NOMO-1 treated with DMSO at 0.1 percent for 48 hours (cell line): ENCODE data around the gene TFR2.
"Not testable (repeated sequence)": the region's sequence is repeated elsewhere in the genome, so short reads cannot be mapped to it uniquely, and the experiment has no call there.

Experiments
- DNase-seq: peaks from one replicate; lab custom pipeline; 2025; ENCODE audit not compliant: unreplicated experiment; lab: John Stamatoyannopoulos, UW

The TFR2 gene

DNA sequence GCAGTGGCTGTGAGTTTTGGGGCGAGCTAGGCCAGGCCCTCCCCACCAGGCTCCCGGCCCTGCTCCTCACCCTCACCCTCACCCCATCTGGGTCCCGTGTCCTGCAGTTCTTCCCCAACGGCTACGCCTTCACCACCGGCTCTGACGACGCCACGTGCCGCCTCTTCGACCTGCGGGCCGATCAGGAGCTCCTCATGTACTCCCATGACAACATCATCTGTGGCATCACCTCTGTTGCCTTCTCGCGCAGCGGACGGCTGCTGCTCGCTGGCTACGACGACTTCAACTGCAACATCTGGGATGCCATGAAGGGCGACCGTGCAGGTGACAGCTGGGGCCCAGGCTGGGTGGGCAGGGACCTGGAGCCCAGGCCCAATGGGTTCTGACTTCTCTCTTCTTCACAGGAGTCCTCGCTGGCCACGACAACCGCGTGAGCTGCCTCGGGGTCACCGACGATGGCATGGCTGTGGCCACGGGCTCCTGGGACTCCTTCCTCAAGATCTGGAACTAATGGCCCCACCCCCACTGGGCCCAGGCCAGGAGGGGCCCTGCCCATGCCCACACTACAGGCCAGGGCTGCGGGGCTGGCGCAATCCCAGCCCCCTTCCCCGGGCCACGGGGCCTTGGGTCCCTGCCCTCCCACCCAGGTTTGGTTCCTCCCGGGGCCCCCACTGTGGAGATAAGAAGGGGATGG is 37.1 kb upstream of the TFR2 start:
- DNase-seq: no peak

DNA sequence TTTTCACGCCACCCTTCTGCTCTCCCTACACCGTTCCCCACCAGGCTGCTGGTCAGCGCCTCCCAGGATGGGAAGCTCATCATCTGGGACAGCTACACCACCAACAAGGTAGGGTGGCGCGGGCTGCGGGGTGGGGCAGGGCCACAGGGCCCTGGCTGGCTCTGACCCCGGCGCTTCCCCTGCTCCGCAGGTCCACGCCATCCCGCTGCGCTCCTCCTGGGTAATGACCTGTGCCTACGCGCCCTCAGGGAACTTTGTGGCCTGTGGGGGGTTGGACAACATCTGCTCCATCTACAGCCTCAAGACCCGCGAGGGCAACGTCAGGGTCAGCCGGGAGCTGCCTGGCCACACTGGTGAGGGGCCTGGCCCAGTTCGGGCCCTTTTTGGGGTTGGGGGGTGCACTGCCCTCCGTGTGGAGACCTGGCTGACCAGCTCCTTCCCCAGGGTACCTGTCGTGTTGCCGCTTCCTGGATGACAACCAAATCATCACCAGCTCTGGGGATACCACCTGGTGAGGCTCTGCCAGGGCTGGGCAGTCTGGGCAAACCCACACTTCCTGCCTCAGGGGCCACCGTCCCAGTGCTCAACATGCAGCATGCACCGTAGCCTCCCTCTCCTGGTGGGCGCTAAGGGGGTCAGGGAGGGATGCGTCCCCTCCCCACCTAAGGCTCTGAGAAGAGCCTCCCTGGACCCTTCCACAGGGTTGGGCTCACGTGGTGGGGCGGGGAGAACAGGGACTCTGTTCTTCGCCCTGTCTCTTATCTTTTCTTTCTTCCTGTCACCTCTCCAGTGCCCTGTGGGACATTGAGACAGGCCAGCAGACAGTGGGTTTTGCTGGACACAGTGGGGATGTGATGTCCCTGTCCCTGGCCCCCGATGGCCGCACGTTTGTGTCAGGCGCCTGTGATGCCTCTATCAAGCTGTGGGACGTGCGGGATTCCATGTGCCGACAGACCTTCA is 36.2 kb upstream of the TFR2 start:
- no peak for DNase-seq

DNA sequence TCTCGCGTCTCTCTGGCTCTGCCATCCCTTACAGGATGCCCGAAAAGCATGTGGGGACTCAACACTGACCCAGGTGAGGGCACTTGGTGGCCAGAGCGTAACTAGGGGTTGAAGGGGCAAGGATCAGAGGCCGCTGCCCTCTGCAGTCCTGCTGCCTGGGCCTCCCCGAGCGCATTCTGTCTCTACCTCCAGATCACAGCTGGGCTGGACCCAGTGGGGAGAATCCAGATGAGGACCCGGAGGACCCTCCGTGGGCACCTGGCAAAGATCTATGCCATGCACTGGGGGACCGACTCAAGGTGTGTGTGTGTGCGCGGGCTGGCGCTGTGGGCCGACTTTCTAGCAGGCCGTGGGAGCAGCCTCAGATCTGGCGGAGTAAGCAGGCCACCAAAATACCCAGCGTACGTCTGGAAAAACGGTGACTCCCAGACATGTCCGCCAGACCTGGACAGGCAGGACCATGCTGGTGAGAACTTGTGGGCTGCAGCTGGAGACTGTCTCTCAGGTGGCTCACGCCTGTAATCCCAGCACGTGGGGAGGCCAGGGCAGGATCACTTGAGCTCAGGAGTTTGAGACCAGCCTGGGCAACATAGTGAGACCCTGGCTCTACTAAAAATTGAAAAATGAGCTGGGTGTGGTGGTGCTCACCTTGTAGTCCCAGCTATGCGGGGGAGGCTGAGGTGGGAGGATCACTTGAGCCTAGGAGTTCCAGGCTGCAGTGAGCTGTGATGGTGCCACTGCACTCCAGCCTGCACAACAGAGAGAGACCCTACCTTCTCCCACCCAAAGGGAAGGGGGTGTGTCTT is 35.4 kb upstream of the TFR2 start:
- no peak for DNase-seq

DNA sequence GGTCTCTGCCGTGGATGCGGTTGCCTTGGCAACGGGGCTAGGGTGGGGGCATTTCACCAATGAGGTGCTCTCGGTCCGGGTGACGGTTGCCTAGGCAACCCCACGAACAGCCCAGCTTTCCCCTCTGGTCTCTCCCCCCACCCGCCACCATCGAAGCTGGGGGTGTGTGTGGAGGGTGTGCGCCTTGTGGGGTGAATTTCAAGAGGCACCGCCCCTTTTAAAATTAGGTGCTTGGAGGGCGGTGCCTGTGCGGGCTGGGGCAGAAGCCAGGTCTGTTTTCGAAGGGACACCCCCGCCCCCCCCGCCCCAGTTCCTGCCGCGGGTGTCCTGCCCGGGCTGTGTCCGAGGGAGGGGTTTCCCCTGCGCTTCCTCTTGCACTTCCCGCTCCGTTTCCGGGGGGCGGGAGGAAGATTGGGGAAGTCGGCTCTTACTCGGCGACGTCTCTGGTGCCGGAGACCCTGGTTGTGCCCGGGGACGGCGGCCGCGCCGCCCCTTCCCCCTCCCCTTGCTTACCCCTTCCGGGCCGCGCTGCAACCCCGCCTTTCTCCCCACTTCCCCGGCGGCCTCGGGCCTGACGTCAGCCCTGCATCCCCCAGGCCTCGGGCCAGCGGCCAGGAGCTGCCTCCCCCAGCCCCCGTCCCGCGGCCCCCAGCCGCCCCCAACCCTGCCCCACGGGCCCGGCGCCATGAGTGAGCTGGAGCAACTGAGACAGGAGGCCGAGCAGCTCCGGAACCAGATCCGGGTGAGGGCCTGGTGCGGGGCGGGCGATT is 34.4 kb upstream of the TFR2 start:
- peak; percentile 61 for DNase-seq

DNA sequence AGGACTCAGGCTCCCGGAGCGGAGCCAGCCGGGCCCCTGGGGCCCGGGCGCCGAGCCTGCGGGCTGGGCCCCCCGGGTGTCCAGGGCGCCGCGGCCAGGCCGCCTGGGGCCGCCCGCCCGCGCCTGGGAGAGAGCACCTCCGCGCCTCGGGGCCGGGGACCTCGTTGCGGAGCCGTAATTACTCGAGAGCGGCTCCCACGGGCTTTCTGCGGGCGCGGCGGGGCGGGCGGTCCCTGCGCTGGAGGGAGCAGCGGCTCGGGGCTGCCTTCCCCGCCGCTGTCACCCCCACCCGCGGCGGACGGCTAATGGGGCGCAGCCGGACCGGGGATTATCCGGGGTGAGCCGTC is 33.7 kb upstream of the TFR2 start:
- DNase-seq: no peak

GRCh38 chr7:100674411-100675104 is 33.2 kb upstream of the TFR2 start:
- DNase-seq: no peak

GRCh38 chr7:100673942-100674410 is 32.6 kb upstream of the TFR2 start:
- peak; percentile 60 for DNase-seq

DNA sequence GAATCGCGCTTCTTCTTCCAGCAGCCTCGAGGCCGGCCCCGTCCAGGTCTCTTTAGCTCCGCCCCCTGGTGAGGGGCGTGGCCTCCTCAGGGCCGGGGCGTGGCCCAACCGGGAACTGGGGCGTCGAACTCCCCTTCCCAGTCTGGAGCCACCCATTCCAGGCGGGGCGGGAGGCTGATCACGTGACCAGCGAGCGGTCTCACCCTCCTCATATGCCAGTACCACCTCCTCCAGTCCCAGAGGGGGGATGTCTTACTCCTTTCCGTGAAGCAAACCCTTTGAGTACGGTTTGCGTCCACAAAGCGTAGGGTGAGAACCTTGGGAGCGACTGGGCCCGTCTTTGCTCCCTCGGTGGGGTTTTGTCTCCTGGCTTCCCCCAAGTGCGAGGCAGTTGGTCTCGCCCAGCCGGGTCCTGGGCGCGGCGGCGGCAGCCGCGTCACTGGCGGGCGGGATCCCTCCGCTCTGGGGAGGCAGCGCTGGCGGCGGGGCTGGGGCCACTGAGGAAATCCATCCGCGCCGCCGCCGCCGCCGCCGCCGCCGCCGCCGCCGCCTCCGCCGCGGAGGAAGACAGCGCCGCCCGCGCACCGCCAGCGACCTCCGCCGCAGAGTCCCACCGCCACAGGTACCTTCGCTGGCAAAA is 32.1 kb upstream of the TFR2 start, which contains the start of gene GNB2:
GNB2 (plus strand) TSS at position 439 of the 640 bp plus-strand sequence. CDS start 2,526 bp downstream, outside the sequence.
- peak; percentile 99 for DNase-seq

- DNase-seq: no peak
Measured at GRCh38 chr7:100671353-100672327, 30.3 kb upstream of the TFR2 start.

DNA sequence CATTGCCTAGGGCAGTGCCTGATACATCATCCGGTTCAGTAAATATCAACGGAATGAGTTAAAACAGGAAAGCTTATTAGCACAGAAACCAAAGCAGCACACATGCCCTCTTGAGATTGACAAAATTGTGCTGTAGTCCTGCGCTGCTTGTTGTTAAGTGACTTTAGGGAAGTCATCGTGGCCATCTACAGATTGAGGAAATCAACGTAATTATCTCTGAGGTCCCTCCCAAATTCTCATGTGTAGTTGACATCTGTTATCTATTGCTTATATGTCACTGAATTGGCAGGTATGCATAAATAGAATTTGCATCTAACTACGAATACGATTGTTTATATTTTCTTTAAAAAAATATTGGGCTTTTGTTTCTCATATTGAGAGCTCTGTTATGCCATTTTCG is 28.7 kb upstream of the TFR2 start:
- DNase-seq: peak; percentile 91

DNA sequence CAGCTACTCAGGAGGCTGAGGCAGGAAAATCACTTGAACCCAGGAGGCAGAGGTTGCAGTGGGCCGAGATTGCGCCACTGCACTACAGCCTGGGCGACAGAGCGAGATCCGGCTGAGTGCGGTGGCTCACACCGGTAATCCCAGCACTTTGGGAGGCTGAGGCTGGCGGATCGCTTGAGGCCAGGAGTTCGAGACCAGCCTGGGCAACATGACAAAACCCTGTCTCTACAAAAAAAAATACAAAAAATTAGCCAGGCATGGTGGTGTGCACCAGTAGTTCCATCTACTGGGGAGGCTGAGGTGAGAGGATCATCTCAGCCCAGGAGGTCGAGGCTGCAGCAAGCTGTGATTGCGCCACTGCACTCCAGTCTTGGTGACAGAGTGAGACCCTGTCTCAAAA is 27.8 kb upstream of the TFR2 start:
- DNase-seq: not testable (repeated sequence)

DNA sequence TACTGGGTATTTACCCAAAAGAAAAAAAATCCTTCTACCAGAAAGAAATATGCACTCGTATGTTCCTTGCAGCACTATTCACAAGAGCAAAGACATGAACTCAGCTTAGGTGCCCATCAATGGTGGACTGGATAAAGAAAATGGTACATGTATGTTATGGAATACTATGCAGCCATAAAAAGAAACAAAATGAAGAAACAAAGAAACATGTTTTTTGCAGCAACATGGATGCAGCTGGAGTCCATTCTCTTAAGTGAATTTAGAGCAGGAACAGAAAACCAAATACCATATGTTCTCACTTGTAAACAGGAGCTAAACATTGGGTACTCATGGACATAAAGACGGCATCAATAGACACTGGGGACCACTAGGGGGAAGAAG is 26.7 kb upstream of the TFR2 start:
- no peak for DNase-seq

- no peak for DNase-seq
Measured at GRCh38 chr7:100667331-100668068, 26.1 kb upstream of the TFR2 start.

- no peak for DNase-seq
Measured at GRCh38 chr7:100665168-100665726, 23.9 kb upstream of the TFR2 start.

- not testable (repeated sequence) for DNase-seq
Measured at GRCh38 chr7:100662194-100662776, 20.9 kb upstream of the TFR2 start.

- no peak for DNase-seq
Measured at GRCh38 chr7:100655908-100656674, 14.7 kb upstream of the TFR2 start, which contains the start of gene ACTL6B. Gene ACTL6B (minus strand): TSS chr7:100656448. CDS start chr7:100656354, 94 bp downstream.
